Mammary epithelial cell (primary cell): Measurements from ENCODE around the gene FLT4.

Source experiments
- CTCF ChIP-seq, 2 donors: IDR thresholded peaks in 1 of 2; conservative IDR thresholded peaks in 1 of 2; 2 replicates each; pipeline ENCODE4 v1.5.1; 2011 to 2012; ENCODE audit warnings: inconsistent platforms in 2 of 2, low read length in 2 of 2, mild to moderate bottlenecking in 2 of 2, control low read depth in 1 of 2, low read depth in 1 of 2; ENCODE audit not compliant: insufficient read depth in 1 of 2; ENCODE audit errors: extremely low read depth in 1 of 2
- EZH2 ChIP-seq: IDR thresholded peaks from 2 replicates; pipeline ENCODE4 v1.6.1; 2012; ENCODE audit warnings: low read length, inconsistent platforms, borderline replicate concordance

DNA sequence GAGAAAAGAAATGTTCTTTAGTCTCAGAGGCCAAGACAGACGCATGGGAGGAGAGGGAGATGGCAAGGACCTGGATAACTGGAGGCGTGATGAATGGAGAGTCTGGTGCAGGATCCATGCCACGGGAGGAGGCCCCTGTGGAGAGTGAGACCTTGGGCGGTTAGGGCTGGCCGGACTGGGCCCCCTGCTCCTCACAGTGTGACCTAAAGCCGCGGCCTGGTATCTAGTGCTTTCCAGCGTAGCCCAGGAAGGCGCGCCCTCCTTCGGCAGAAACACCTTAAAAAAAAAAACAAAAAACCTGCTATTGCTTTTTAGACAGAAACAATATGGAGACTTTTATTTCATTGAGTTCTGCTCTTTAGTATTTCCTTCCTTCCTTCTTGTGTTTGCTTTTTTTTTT is 91.2 kb downstream of the FLT4 start:
- TF ChIP-seq CTCF (conservative IDR thresholded peaks at IDR 0.05 in 1 of 2, IDR thresholded peaks at IDR 0.05 in 1 of 2; ENCODE audit: extremely low read depth in 1 of 2, insufficient read depth in 1 of 2, low read depth in 1 of 2, low read length in 2 of 2) (no peak), EZH2 (no peak)
